HCT116 (cell line): Measurements from ENCODE around the gene APPL2.

Source experiments
- CEBPB ChIP-seq: IDR thresholded peaks from 2 replicates; pipeline ENCODE4 v1.6.1; 2012; ENCODE audit warnings: low read depth
- CTCF ChIP-seq, 3 experiments: fragments of 200-600 bp in 1 of 3; sonication (generic) in 1 of 3; IDR thresholded peaks in 2 of 3; conservative IDR thresholded peaks in 1 of 3; 2 replicates each; pipeline ENCODE4 v1.5.1; 2012 to 2017; ENCODE audit warnings: low read depth in 2 of 3, low read length in 2 of 3, antibody characterized with exemption in 1 of 3, borderline replicate concordance in 1 of 3, control low read depth in 1 of 3, mild to moderate bottlenecking in 1 of 3, mixed read lengths in 1 of 3, mixed run types in 1 of 3, moderate library complexity in 1 of 3; ENCODE audit not compliant: insufficient read depth in 1 of 3
- EZH2 ChIP-seq: fragments of 200-600 bp; sonication (generic); IDR thresholded peaks from 2 replicates; pipeline ENCODE4 v1.6.1; 2017; ENCODE audit warnings: antibody characterized with exemption, mixed run types
- EZH2phosphoT487 ChIP-seq: fragments of 200-600 bp; IDR thresholded peaks from 2 replicates; pipeline ENCODE4 v1.6.1; 2018; ENCODE audit warnings: antibody characterized with exemption, borderline replicate concordance
- FOSL1 ChIP-seq: IDR thresholded peaks from 2 replicates; pipeline ENCODE4 v1.6.1; 2012; ENCODE audit warnings: low read depth
- POLR2A ChIP-seq: IDR thresholded peaks from 2 replicates; pipeline ENCODE4 v1.7.0; 2011; ENCODE audit warnings: borderline replicate concordance; ENCODE audit not compliant: insufficient read depth, insufficient read length; ENCODE audit errors: extremely low read depth
- RAD21 ChIP-seq: IDR thresholded peaks from 2 replicates; pipeline ENCODE4 v1.6.1; 2012; ENCODE audit warnings: low read depth, mild to moderate bottlenecking
- SIN3A ChIP-seq: IDR thresholded peaks from 2 replicates; pipeline ENCODE4 v1.6.1; 2012; ENCODE audit warnings: low read depth
- YY1 ChIP-seq: IDR thresholded peaks from 2 replicates; pipeline ENCODE4 v1.6.1; 2011; ENCODE audit warnings: low read length, low read depth, moderate library complexity, mild to moderate bottlenecking; ENCODE audit not compliant: insufficient replicate concordance; ENCODE audit errors: extremely low read depth
- ZNF274 ChIP-seq: fragments of 200-500 bp; sonication (Bioruptor generic); IDR thresholded peaks from 2 replicates; pipeline ENCODE4 v1.6.1; 2014; ENCODE audit warnings: mild to moderate bottlenecking, low read depth, low read length, inconsistent platforms
- TF ChIP-seq, protein P1 (sequence below): IDR thresholded peaks from 2 replicates; pipeline ENCODE4 v1.6.1; 2012
- TF ChIP-seq, protein P2 (sequence below): IDR thresholded peaks from 2 replicates; pipeline ENCODE4 v1.6.1; 2011; ENCODE audit warnings: mild to moderate bottlenecking, low read length, moderate library complexity; ENCODE audit not compliant: insufficient replicate concordance; ENCODE audit errors: extremely low read depth

- TF ChIP-seq SIN3A = no peak
- no peak for TF ChIP-seq FOSL1
- no peak for TF ChIP-seq CTCF (IDR thresholded peaks at IDR 0.05 in 2 of 3, conservative IDR thresholded peaks at IDR 0.05 in 1 of 3; ENCODE audit: borderline replicate concordance in 1 of 3, insufficient read depth in 1 of 3, low read depth in 2 of 3, low read length in 2 of 3)
- TF ChIP-seq EZH2phosphoT487 = no peak
- TF ChIP-seq, protein P1, sequence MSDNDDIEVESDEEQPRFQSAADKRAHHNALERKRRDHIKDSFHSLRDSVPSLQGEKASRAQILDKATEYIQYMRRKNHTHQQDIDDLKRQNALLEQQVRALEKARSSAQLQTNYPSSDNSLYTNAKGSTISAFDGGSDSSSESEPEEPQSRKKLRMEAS = no peak
- no peak for TF ChIP-seq CEBPB
- no peak for TF ChIP-seq POLR2A
- no peak for TF ChIP-seq RAD21
- no peak for TF ChIP-seq EZH2
- no peak for TF ChIP-seq YY1
- no peak for TF ChIP-seq ZNF274
- TF ChIP-seq, protein P2, sequence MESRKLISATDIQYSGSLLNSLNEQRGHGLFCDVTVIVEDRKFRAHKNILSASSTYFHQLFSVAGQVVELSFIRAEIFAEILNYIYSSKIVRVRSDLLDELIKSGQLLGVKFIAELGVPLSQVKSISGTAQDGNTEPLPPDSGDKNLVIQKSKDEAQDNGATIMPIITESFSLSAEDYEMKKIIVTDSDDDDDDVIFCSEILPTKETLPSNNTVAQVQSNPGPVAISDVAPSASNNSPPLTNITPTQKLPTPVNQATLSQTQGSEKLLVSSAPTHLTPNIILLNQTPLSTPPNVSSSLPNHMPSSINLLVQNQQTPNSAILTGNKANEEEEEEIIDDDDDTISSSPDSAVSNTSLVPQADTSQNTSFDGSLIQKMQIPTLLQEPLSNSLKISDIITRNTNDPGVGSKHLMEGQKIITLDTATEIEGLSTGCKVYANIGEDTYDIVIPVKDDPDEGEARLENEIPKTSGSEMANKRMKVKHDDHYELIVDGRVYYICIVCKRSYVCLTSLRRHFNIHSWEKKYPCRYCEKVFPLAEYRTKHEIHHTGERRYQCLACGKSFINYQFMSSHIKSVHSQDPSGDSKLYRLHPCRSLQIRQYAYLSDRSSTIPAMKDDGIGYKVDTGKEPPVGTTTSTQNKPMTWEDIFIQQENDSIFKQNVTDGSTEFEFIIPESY = no peak
Observed at GRCh38 chr12:105281694-105282049, 45.7 kb upstream of the APPL2 start.
